Brain microvascular endothelial cell (primary cell): Measurements from ENCODE around the gene SLC39A13.

Experiments
- DNase-seq: peaks from one replicate; pipeline ENCODE4 v3.0.0-alpha.2; 2020
- H3K27ac ChIP-seq: fragments of 250-450 bp; sonication (Bioruptor Pico); 2 replicates; pipeline ENCODE4 v1.5.1; 2020; ENCODE audit warnings: mild to moderate bottlenecking, moderate library complexity
- H3K27me3 ChIP-seq: fragments of 250-450 bp; sonication (Bioruptor Pico); replicated peaks from 2 replicates; pipeline ENCODE4 v1.5.1; 2020; ENCODE audit warnings: mild to moderate bottlenecking
- H3K36me3 ChIP-seq: fragments of 250-450 bp; sonication (Bioruptor Pico); replicated peaks from 2 replicates; pipeline ENCODE4 v1.5.1; 2020; ENCODE audit warnings: mild to moderate bottlenecking
- H3K4me3 ChIP-seq: 2 replicates; pipeline ENCODE4 v1.5.1; 2011; ENCODE audit warnings: low read depth, mild to moderate bottlenecking, control low read depth, low read length, moderate library complexity
- in situ Hi-C: cut with HindIII; loops from 2 replicates; pipeline ENCODE4 v1.10.0; 2017; ENCODE audit warnings: low sequenced_read_pairs, low pct_ligation_motif_present
- TF ChIP-seq, protein P1 (sequence below): IDR thresholded peaks from 2 replicates; pipeline ENCODE4 v1.5.1; 2011; ENCODE audit warnings: low read depth, mild to moderate bottlenecking, moderate library complexity, low read length, control low read depth, inconsistent platforms; ENCODE audit errors: missing control alignments

SLC39A13 gene

GRCh38 chr11:47392546-47393162 is 15.7 kb upstream of the SLC39A13 start:
- Histone ChIP-seq H3K27me3 (no peaks in the 10 kb centered on the region), H3K36me3 (no peaks in the 10 kb centered on the region), H3K27ac (no peak overlapping the region), H3K4me3 (no peak overlapping the region)
- TF ChIP-seq, protein P1, sequence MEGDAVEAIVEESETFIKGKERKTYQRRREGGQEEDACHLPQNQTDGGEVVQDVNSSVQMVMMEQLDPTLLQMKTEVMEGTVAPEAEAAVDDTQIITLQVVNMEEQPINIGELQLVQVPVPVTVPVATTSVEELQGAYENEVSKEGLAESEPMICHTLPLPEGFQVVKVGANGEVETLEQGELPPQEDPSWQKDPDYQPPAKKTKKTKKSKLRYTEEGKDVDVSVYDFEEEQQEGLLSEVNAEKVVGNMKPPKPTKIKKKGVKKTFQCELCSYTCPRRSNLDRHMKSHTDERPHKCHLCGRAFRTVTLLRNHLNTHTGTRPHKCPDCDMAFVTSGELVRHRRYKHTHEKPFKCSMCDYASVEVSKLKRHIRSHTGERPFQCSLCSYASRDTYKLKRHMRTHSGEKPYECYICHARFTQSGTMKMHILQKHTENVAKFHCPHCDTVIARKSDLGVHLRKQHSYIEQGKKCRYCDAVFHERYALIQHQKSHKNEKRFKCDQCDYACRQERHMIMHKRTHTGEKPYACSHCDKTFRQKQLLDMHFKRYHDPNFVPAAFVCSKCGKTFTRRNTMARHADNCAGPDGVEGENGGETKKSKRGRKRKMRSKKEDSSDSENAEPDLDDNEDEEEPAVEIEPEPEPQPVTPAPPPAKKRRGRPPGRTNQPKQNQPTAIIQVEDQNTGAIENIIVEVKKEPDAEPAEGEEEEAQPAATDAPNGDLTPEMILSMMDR = no peak
- no peak for DNase-seq
- in situ Hi-C loops = no loop called here

- TF ChIP-seq, protein P1 = no peak
- in situ Hi-C loops = no loop called here
- H3K4me3 ChIP-seq = no peak overlapping the region
- H3K27ac ChIP-seq = peak overlapping the region; percentile 14
- peak; percentile 57 for DNase-seq
- no peaks in the 10 kb centered on the region for H3K36me3 ChIP-seq
- H3K27me3 ChIP-seq = no peaks in the 10 kb centered on the region
Measured at GRCh38 chr11:47393163-47394049, 15.0 kb upstream of the SLC39A13 start.

- TF ChIP-seq, protein P1 = no peak
- in situ Hi-C loops = no loop called here
- DNase-seq = no peak
- Histone ChIP-seq H3K27me3 (no peaks in the 10 kb centered on the region), H3K27ac (no peak overlapping the region), H3K4me3 (no peak overlapping the region), H3K36me3 (no peaks in the 10 kb centered on the region)
Measured at GRCh38 chr11:47394050-47394321, 14.4 kb upstream of the SLC39A13 start.

DNA sequence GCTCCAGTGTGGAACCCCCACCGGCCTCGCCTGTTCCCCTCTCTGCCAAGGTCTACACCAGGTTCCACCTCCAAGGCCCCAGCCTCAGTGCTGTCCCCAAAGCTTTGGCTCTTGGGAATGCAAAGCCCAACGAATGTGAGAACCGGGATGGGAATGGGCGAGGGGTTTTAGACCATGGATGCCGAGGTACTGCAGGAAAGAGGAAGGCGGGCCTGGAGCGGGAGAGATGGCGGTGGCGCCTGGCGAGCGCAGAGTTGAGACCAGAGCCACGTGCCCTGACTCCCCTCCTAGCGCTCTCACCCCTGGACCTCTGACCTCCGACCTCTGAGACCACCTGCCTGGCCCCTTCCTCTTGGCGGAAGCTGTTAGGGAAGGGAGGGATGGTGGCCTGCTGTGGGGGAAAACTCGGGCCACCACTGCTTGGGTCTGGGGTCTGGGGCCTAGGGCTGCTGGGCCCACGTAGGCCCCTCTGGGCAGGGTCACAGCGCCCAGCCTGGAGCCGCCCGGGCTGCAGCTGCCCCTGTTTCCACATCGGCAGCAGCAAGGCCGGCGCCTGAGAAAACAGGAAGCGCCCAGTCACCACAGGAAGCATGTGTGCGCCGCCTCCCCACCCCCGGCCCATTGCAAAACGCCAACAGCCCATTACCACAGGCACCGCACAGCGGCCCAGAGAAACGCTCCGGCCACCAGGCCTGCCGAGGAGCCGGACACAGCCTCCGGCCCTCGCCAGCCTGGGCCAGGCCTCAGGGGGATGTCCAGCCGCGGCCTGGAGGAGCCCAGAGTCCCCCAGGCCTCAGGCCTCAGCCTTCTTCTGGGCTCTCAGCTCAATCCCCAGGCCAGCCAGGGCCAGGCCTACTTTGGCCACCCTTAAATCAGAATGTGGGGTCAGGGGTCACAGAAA is 13.8 kb upstream of the SLC39A13 start:
- TF ChIP-seq, protein P1 = no peak
- H3K27ac ChIP-seq = peak overlapping the region; percentile 74
- DNase-seq = peak; percentile 62

DNA sequence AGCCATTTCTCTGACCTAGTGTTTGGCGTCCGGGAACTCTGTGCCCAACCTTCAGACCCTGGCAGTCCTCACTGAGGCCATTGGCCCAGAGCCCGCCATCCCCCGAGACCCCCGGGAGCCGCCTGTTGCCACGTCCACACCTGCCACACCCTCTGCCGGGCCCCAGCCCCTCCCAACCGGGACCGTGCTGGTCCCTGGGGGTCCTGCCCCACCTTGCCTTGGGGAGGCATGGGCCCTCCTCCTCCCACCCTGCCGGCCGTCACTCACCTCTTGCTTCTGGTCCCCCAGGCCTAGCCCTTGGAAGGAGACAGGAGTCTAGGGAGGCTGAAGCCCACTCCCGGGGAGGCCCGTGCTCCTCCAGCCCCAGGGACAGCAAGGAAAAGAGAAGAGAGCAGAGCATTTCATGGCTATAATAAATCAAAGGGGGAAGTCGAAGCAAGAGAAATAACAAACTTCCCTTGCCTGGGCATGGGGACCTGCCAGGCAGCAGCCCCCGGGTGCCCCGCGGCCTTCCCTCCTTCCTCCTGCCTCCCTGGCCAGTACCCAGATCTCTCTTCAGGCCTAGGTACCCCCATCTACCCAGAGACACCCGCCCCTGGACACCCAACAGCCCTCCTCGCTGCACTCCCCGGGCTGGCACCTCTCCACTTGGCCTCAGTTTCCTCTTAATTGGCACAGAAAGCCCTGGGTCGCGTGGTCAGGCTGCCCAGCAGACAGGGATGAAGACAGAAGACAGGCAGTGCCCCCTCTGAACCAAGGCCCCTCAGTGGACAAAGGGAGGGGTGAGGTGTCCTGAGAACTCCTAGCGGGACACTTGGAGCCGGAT is 13.0 kb upstream of the SLC39A13 start:
- Histone ChIP-seq H3K4me3 (no peak overlapping the region), H3K27ac (peak overlapping the region; percentile 74)

More for the DNA sequence above, 13.8 kb upstream of the SLC39A13 start:
- H3K4me3 ChIP-seq = no peak overlapping the region
- no peaks in the 10 kb centered on the region for H3K27me3 ChIP-seq
- in situ Hi-C loops = no loop called here
- H3K36me3 ChIP-seq = no peaks in the 10 kb centered on the region

More for the DNA sequence above, 13.0 kb upstream of the SLC39A13 start:
- H3K27me3 ChIP-seq = no peaks in the 10 kb centered on the region
- H3K36me3 ChIP-seq = no peaks in the 10 kb centered on the region
- TF ChIP-seq, protein P1 = no peak
- no peak for DNase-seq
- in situ Hi-C loops = no loop called here
